ENCODE results near the gene AMDHD2.
"Not testable (repeated sequence)": the region's sequence is repeated elsewhere in the genome, so short reads cannot be mapped to it uniquely, and the experiment has no call there.

AMDHD2 gene, protein sequence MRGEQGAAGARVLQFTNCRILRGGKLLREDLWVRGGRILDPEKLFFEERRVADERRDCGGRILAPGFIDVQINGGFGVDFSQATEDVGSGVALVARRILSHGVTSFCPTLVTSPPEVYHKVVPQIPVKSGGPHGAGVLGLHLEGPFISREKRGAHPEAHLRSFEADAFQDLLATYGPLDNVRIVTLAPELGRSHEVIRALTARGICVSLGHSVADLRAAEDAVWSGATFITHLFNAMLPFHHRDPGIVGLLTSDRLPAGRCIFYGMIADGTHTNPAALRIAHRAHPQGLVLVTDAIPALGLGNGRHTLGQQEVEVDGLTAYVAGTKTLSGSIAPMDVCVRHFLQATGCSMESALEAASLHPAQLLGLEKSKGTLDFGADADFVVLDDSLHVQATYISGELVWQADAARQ

DNA sequence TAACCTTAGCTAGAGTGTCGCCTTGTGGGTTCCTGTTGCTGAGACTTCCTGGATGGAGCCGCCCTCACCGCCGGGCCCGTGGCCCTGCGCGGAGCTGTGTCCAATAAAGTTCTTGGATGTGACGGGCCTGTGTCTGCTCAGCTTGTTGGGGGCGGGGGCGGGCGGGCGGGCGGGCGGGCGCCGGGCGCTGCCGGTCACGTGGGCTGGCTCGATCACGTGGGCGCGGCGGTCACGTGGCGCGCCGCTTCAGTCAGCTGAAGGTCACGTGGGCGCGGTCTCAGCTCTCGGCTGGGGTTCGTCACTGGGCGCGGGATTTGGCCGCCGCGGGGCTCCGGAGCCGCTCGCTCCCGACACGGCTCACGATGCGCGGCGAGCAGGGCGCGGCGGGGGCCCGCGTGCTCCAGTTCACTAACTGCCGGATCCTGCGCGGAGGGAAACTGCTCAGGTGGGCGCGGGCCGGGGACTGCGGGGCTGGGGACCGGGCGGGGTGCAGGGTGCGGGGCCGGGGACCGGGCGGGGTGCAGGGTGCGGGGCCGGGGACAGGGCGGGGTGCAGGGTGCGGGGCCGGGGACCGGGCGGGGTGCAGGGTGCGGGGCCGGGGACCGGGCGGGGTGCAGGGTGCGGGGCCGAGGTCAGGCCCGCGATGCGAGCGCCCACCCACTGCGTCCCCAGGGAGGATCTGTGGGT is at the start of gene AMDHD2:
Gene AMDHD2 (plus strand): TSS at position 275 of the 687 bp plus-strand sequence. CDS start 88 bp downstream, at position 363.
- peak; percentile 86 to 87 for DNase-seq

DNA sequence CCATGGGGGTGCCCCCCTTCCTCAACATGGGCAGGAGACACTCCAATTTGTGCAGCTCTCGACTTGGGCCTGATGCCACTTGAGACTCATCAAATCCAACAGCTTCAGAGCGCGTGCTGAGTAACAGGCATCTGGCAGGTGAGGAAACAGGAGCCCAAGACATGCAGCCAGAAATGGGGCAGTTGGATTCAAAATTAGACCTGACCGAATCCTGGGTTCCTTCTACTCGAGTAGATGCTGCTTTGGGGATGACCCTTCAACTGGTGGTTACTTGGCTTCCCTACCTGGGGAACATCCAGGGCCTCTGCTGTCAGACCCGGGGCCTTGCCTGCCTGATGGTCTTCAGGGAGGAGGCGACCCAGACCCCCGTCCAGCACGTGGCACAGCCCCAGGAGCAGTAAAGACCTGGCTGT is 49.6 kb upstream of the AMDHD2 start:
- no peak for DNase-seq

DNA sequence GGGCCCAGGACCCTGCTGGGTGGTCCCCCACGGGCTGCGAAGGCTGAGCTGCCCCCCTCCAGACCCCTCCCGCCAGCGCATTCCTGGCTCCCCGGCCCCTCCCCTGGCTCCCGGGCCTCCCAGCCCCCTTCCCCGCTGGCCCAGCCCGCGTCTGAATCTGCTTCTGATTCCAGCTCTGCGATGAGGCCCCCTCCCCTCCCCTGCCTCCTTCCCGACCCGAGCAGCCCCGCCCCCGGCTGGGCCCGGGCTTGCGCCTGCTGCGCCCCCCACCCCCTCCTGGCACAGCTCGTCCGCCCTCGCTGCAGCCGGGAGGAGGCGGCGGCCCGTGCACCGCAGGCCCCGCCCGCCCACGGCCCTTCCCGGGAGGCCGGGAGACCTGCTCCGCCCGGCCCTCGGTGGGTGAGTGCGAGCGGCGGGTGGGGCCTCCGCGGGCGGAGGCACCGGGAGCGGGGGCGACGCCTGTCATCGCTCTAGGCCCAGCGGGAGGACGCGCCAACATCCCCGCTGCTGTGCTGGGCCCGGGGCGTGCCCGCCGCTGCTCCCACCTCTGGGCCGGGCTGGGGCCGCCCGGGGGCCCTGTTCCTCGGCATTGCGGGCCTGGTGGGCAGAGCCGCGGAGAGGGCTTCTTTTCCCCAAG is 49.0 kb upstream of the AMDHD2 start, which contains the start of gene NTN3:
Gene NTN3 (plus strand): TSS at position 282 of the 637 bp plus-strand sequence. CDS start 405 bp downstream, outside the sequence.
- no peak for DNase-seq

GRCh38 chr16:2471653-2472487 is 48.3 kb upstream of the AMDHD2 start:
- DNase-seq = no peak

GRCh38 chr16:2472488-2472864 is 47.7 kb upstream of the AMDHD2 start:
- DNase-seq = no peak

GRCh38 chr16:2472885-2473445 is 47.2 kb upstream of the AMDHD2 start:
- DNase-seq = no peak

DNA sequence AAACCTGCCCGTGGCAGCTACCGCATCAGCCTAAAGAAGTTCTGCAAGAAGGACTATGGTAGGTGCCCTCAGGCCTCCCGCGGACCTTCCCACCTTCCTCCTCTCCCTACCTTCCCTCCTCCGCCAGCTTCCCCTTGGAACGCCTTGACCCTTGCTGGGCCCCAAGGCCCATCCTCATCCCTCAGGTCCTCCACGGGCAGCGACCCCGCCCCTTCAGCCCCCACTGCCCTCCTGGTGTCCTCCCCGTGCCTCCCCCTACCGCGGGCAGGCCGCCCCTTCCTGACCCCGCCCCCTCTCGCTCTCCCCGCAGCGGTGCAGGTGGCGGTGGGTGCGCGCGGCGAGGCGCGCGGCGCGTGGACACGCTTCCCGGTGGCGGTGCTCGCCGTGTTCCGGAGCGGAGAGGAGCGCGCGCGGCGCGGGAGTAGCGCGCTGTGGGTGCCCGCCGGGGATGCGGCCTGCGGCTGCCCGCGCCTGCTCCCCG is 46.7 kb upstream of the AMDHD2 start:
- no peak for DNase-seq

DNA sequence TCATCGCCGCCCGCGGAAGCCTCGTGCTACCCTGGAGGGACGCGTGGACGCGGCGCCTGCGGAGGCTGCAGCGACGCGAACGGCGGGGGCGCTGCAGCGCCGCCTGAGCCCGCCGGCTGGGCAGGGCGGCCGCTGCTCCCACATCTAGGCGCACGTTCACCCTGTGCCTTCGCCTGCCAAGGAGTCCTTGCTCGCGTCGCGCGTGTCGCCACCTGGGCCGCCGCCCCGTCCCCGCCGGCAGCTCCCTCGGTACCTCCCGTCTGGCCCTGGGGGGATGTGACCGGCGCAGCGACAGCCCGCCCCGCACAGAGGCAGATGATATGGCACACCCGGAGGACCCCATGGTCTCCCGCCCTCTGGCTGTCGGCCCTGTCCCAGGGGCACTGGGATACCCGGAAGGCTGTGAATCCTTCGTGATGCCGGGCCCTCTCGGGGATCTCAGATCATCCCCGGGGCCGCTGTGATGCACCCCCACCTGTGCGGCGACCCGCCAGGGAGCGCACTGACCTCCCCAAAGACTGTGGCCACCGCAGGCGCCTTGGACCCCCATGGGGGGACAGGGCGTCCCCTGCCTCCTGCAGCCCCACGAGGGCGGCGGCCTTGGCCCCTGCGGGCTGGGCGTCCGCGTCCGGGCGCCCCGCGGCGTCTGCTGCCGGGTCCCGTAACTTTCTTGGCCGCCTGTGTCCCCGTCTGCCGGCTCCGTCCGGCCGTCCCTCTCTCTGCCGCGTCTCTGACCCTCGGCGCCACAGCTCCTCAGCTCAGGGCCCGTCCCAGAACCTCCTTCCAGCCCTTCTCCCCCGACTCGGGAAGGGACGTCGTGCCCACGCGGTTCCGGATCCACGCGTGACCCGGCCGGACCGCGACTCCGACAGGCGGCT is 45.9 kb upstream of the AMDHD2 start:
- DNase-seq = peak; percentile 46 to 53

DNA sequence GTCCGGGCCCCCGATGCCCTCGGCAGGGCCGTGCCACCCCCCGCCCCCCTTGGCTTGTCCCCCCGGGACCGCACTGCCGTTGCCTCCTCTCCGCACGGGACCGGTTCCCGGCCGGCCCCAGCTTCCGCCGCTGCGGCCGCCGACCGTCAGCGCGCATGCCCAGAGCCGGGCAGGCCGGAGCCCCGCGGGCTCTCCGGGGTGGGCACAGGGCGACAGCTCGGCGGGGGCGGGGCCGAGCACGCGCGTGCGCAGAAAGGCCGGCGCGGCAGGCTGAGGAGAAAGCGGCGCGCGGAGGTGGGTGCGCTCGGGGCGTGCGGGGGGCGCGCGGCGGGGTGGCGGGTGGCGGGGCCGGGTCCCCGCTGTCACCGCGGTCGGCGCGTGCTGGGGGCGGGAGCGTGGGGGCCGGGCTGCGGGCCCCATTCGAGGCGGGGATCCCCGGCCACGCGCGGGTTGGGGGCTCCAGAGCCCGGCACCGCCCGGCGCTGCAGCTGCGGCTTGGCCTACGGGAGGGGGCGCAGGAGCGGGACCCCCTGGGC is 45.2 kb upstream of the AMDHD2 start, which contains the start of gene TBC1D24:
Gene TBC1D24 (plus strand): TSS at position 251 of the 536 bp plus-strand sequence. CDS start 21,022 bp downstream, outside the sequence.
- peak; percentile 56 to 66 for DNase-seq

DNA sequence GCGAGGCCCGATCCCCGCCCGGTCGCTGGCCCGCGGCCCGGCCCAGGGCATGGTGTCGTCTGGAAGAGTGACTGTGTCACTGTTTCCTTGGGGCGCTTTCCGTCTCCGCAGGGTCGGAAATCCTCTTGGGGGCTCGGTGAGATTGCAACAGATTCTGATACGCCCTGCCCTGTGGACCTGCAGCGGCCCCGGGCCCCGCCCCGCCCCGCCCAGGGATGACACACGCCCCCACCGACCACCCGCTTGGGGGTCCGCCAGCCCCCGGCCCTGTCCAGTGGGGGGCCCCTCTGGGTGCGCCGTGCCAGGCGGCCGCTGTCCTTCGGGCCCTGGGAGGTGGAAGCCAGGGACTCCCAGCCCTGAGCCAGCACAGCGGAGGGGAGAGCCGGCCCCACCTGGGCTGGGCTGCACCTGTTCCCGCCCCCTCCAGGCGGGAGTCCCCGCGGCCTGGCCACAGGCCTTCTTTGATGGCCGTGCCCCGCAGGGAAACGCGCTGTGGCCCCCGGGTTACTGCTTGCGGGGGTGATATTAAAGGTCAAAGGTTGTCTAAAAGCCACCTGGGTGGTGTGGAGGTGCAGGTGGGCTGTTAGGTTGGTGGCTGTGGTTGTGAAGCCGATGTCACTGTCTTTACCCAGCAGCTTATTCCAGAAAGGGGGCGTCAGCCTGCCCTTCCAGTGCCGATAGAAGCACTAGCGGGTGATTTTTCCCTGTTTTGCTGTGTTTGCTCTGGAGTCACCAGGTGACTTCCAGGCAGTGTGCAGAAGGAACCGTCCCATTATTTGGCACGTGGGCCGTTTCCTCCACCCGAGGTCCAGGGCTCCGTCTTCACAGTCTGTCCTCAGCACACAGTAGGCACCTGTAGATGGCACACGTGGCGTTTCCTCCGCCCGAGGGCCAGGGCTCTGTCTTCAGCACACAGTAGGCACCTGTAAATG is 44.5 kb upstream of the AMDHD2 start:
- peak; percentile 41 to 49 for DNase-seq

DNA sequence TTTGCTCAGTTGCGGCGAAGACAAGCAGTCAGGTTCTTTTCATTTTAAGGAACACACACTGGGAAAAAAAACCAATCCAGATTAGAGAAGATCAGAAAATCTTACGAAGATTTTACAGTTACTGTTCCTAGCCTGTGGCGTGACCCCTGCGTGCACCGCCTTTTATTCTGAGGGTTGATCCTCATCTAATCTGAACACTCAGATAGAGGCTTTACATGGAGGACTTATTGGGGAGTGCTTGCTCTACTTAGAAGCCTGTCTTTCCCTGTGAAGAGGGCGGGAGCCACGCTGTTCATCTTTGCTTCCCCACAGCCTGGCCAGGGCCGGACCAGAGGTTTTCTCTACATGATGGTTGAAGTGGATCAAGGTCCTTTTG is 43.8 kb upstream of the AMDHD2 start:
- DNase-seq = no peak

DNA sequence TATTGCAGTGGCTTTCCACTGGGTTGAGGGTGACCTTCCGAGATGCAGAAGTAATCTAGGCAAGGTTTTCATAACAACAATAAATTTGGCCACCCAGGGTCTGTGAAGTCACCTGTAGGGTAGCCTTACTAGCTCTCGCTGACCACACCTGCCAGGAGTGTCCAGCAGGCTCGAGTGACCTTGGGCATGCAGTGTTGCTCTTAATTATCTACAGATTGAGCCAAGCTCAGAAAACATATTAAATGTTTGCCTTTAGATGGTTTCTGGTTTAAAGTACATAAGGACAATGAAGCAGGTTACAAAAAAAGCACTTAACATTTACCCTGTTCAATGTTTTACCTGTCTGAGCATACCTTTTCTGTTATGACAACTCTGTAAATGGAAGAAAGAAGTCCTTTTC is 43.4 kb upstream of the AMDHD2 start:
- no peak for DNase-seq

DNA sequence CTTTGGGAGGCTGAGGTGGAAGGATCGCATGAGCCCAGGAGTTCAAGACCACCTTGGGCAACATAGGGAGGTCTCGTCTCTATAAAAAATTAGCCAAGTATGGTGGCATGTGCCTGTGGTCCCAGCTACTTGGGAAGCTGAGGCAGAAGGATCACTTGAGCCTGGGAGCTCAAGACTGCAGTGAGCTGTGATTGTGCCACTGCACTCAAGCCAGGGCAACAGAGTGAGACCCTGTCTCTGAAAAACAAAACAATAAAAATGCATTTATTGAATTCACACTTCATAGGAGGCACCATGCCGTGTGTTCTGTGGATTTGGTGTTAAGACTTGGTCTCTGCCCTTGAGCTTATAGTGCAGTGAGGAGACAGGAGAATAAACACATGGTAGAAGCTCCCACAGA is 42.8 kb upstream of the AMDHD2 start:
- DNase-seq = no peak

DNA sequence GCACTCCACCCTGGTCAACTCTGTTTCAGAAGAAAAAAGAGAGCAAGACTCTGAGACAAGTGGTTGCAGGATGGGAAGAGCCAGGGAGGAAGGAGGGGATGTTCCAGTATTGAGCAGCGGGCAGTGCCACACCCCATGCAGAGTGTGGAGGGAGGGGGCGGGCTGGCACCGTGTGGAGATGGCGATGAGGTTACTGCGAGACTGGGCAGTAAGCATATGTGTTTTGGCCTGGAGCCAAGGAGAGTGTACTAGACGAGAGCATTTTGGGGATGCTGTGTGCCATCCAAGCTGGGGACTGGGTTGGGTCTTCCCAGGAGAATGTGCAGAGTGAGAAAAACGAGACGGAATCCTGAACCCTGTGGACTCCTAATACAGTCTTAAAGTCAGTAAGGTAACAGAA is 41.9 kb upstream of the AMDHD2 start:
- DNase-seq = no peak

DNA sequence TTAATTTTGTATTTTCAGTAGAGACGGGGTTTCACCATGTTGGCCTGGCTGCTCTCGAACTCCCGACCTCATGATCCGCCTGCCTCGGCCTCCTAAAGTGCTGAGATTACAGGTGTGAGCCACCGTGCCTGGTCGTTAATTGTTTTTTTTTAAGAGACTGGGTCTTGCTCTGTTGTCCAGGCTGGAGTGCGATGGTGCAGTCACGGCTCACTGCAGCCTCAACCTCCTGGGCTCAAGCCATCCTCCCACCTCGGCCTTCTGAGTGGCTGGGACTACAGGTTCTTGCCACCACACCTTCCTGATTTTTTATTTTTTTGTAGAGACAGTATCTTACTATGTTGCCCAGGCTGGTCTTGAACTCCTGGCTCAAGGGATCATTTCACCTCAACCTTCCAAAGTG is 40.2 kb upstream of the AMDHD2 start:
- not testable (repeated sequence) for DNase-seq

DNA sequence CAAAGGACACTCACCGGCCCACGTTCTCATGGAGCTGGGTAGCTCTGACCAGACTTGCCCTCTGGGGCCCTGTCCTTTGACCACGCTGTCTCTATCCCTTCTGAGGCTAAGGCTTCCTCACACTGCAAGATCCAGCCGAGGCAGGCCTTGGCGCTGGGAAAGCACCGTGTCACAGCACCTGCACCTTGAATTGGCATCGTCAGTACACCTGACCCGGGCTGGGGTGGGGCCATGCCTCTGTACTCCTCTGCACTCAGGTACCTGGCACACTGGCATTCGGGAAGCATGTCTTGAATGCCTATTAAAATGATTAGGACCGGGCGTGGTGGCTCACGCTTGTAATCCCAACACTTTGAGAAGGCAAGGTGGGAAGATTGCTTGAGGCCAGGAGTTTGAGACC is 39.2 kb upstream of the AMDHD2 start:
- DNase-seq = no peak

DNA sequence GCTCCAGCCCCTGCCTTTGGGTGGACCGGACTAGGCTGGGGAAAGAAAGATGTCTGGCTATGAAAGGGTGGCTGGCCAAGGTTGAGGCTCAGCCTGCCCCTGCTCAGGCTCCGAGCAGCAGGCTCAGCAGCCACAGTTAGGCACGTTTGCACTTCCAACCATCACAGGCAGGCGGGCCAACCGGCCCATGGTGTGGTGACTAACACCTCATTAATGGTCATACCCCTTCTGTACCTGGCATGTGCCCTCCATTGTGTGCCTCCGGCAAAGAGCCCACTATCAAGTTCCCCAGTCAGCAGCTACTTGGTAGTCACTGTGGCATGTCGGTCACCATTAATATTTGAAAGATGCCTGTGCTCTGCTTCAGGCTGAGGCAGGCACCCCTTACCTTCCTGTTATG is 38.5 kb upstream of the AMDHD2 start:
- DNase-seq = no peak

- no peak for DNase-seq
Measured at GRCh38 chr16:2482249-2482648, 37.9 kb upstream of the AMDHD2 start.

DNA sequence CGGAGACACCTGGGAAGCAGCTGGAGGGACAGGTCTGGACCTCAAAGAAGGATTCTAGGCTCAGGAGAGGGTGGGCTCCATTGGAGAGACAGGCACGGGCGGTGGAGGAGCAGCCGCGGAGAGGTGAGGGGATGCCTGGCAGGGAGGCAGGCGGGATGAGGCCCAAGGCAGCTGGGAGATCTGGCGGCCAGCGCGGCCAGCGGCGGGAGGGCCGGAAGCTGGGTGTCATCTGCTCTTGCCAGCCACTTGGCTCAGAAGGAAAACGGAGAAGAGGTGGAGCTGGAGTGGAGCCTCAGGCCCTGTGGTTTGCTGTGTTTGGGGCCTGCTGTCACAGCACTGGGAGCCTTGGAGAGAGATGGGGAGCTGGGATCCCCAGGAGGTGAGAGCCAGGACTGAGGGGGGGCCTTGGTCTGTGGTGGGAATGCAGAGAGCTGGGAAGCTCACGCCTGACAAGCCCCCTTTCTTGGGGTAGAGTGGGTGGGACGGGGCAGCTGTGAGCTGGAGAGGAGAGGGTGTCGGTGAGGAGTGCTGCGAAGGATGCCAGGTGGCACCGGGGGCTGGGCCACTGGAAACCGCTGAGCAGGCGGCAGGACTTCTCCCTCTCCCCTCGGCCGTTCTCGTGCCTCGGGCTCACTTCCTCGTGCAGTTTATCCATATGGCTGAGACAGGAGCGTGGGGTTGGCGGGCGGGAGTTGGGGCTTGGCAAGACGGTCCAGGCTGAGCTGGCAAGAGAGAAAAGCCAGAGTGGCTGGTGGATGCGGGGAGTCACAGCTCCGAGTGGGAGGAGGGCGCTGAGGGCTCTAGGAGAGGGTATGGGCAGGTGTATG is 37.2 kb upstream of the AMDHD2 start:
- DNase-seq = no peak

Measured in activated CD4-positive, alpha-beta T cell treated with anti-CD3 and anti-CD28 coated beads, Interleukin-2, amount 50 U/mL, for 4 hours (primary cell).